OCI-LY7 (cell line): Measurements from ENCODE around the gene GJC1. TPM values are rescaled to one million over a fixed set of nuclear protein-coding genes. Genes with fewer than 3 reads are reported as not detected.
A peak's percentile ranks its signal among the peaks of the same experiment; 100 is the strongest.

ENCODE experiments used
- BruUV-seq: library from RNA; stranded (reverse); fragments of 400-500 nt; replicated peaks from 2 replicates; lab custom pipeline; 2021; lab: Mats Ljungman, UMichigan
- CTCF ChIA-PET: fragments of 300-600 bp; sonication (Branson Sonifier 250); formaldehyde crosslinking; loops from one replicate; lab custom pipeline; 2022; ENCODE audit warnings: antibody characterized with exemption; ENCODE audit not compliant: unreplicated experiment; lab: Charles Lee
- POLR2A ChIA-PET: fragments of 300-600 bp; sonication (Branson Sonifier 250); formaldehyde crosslinking; loops from one replicate; lab custom pipeline; 2022; ENCODE audit warnings: antibody characterized with exemption; lab: Charles Lee
- DNase-seq: peaks from one replicate; pipeline ENCODE4 v3.0.0-alpha.2; 2015; ENCODE audit warnings: low spot score
- H2AFZ ChIP-seq: fragments of 200-600 bp; sonication (generic), shearing (Covaris generic); 2 replicates; pipeline ENCODE4 v1.6.1; 2014; ENCODE audit warnings: mild to moderate bottlenecking, antibody characterized with exemption, low read length, moderate library complexity
- H3K27ac ChIP-seq: fragments of 200-600 bp; sonication (generic); 2 replicates; pipeline ENCODE4 v1.5.1; 2014; ENCODE audit warnings: mixed run types, low read depth, mild to moderate bottlenecking, moderate library complexity, low read length, inconsistent platforms; ENCODE audit not compliant: poor library complexity, severe bottlenecking
- H3K36me3 ChIP-seq: fragments of 200-600 bp; sonication (generic); 2 replicates; pipeline ENCODE4 v1.6.1; 2014; ENCODE audit warnings: mild to moderate bottlenecking, antibody characterized with exemption, low read length, moderate library complexity, mixed read lengths; ENCODE audit not compliant: insufficient read depth
- H3K4me1 ChIP-seq: fragments of 200-600 bp; sonication (generic); 2 replicates; pipeline ENCODE4 v1.5.1; 2014; ENCODE audit warnings: mild to moderate bottlenecking, low read length; ENCODE audit not compliant: insufficient read depth, poor library complexity, severe bottlenecking
- H3K4me2 ChIP-seq: fragments of 200-600 bp; sonication (generic); 2 replicates; pipeline ENCODE4 v1.6.1; 2014; ENCODE audit warnings: mild to moderate bottlenecking, low read length
- H3K4me3 ChIP-seq: fragments of 200-600 bp; sonication (generic); 2 replicates; pipeline ENCODE4 v1.5.1; 2014; ENCODE audit warnings: mild to moderate bottlenecking, low read depth, low read length; ENCODE audit not compliant: poor library complexity, severe bottlenecking
- H3K79me2 ChIP-seq: fragments of 200-600 bp; sonication (generic); 2 replicates; pipeline ENCODE4 v1.6.1; 2016; ENCODE audit warnings: low read depth, mild to moderate bottlenecking, low read length, moderate library complexity, mixed read lengths; ENCODE audit not compliant: insufficient read depth
- H3K9me2 ChIP-seq: fragments of 200-600 bp; sonication (generic); 2 replicates; pipeline ENCODE4 v1.6.1; 2016; ENCODE audit warnings: mild to moderate bottlenecking, low read length, mixed read lengths; ENCODE audit not compliant: insufficient read depth
- H3K9me3 ChIP-seq: fragments of 200-600 bp; sonication (generic); 2 replicates; pipeline ENCODE4 v1.6.1; 2014; ENCODE audit warnings: mild to moderate bottlenecking, mixed run types, low read length, mixed read lengths
- H4K20me1 ChIP-seq: fragments of 200-600 bp; sonication (generic); 2 replicates; pipeline ENCODE4 v1.6.1; 2014; ENCODE audit warnings: mild to moderate bottlenecking, antibody characterized with exemption, low read length, moderate library complexity, mixed read lengths; ENCODE audit not compliant: insufficient read depth
- EZH2phosphoT487 ChIP-seq: fragments of 200-600 bp; sonication (generic); IDR thresholded peaks from 2 replicates; pipeline ENCODE4 v1.6.1; 2018; ENCODE audit warnings: low read depth, borderline replicate concordance, mild to moderate bottlenecking, mixed run types, antibody characterized with exemption, low read length, moderate library complexity, mixed read lengths
- intact Hi-C: fragments of 100-400 bp; cut with micrococcal nuclease; formaldehyde crosslinking; loops from one replicate; pipeline ENCODE4 v1.10.0; 2022; ENCODE audit not compliant: unreplicated experiment
- total RNA-seq, 2 experiments: library from RNA; depleted of rRNA in 1 of 2; stranded (reverse); fragments of >200 nt in 1 of 2; shearing (Covaris generic) in 1 of 2; gene quantifications; 2 replicates each; pipeline ENCODE4 v1.2.3, GENCODE V29; 2014 to 2022
- TF ChIP-seq, protein P1 (sequence below): fragments of 200-600 bp; sonication (generic); conservative IDR thresholded peaks from 2 replicates; pipeline ENCODE4 v1.5.1; 2014; ENCODE audit warnings: mild to moderate bottlenecking, antibody characterized with exemption, low read length, moderate library complexity, mixed read lengths

GJC1 gene
- total RNA-seq, 2 experiments from 2014 or later = 14.2 to 19.5 TPM

GRCh38 chr17:44754276-44754675 lies 75.8 kb downstream of the GJC1 start:
- H3K9me2 ChIP-seq = no peaks in the 10 kb centered on the region
- H4K20me1 ChIP-seq = no peaks in the 10 kb centered on the region
- H3K79me2 ChIP-seq = no peaks in the 10 kb centered on the region
- ChIA-PET CTCF (no interaction called here), POLR2A (no interaction called here)
- H2AFZ ChIP-seq = no peak overlapping the region
- DNase-seq = no peak
- H3K4me1 ChIP-seq = no peaks in the 10 kb centered on the region
- peaks cover 13% of the 10 kb centered on the region; the same call in 1 of the 2 replicates for H3K36me3 ChIP-seq
- no TSS peak for BruUV-seq
- H3K27ac ChIP-seq = no peak overlapping the region
- H3K4me3 ChIP-seq = no peak overlapping the region
- TF ChIP-seq EZH2phosphoT487 = no peak
- TF ChIP-seq, protein P1, sequence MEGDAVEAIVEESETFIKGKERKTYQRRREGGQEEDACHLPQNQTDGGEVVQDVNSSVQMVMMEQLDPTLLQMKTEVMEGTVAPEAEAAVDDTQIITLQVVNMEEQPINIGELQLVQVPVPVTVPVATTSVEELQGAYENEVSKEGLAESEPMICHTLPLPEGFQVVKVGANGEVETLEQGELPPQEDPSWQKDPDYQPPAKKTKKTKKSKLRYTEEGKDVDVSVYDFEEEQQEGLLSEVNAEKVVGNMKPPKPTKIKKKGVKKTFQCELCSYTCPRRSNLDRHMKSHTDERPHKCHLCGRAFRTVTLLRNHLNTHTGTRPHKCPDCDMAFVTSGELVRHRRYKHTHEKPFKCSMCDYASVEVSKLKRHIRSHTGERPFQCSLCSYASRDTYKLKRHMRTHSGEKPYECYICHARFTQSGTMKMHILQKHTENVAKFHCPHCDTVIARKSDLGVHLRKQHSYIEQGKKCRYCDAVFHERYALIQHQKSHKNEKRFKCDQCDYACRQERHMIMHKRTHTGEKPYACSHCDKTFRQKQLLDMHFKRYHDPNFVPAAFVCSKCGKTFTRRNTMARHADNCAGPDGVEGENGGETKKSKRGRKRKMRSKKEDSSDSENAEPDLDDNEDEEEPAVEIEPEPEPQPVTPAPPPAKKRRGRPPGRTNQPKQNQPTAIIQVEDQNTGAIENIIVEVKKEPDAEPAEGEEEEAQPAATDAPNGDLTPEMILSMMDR = no peak
- intact Hi-C loops = no loop called here
- H3K9me3 ChIP-seq = no peaks in the 10 kb centered on the region
- H3K4me2 ChIP-seq = no peak overlapping the region

- Histone ChIP-seq H3K9me3 (no peaks in the 10 kb centered on the region), H3K9me2 (no peaks in the 10 kb centered on the region), H3K4me1 (no peaks in the 10 kb centered on the region), H3K79me2 (no peaks in the 10 kb centered on the region), H3K4me2 (no peak overlapping the region), H3K4me3 (no peak overlapping the region), H3K36me3 (peaks cover 17% of the 10 kb centered on the region; the same call in 1 of the 2 replicates), H2AFZ (no peak overlapping the region), H3K27ac (no peak overlapping the region), H4K20me1 (no peaks in the 10 kb centered on the region)
- BruUV-seq = no TSS peak
- POLR2A ChIA-PET = no interaction called here
- CTCF ChIA-PET = no interaction called here
- TF ChIP-seq, protein P1 = no peak
- no peak for TF ChIP-seq EZH2phosphoT487
- intact Hi-C loops = no loop called here
- no peak for DNase-seq
Measured at GRCh38 chr17:44752953-44753861, 76.9 kb downstream of the GJC1 start.

GRCh38 chr17:44751806-44752205 lies 78.3 kb downstream of the GJC1 start:
- Histone ChIP-seq H3K4me1 (no peaks in the 10 kb centered on the region), H3K36me3 (peaks cover 27% of the 10 kb centered on the region; the same call in 1 of the 2 replicates), H2AFZ (no peak overlapping the region), H4K20me1 (no peaks in the 10 kb centered on the region), H3K4me2 (no peak overlapping the region), H3K9me3 (no peaks in the 10 kb centered on the region), H3K4me3 (no peak overlapping the region), H3K27ac (no peak overlapping the region), H3K9me2 (no peaks in the 10 kb centered on the region), H3K79me2 (no peaks in the 10 kb centered on the region)
- POLR2A ChIA-PET = no interaction called here
- BruUV-seq = TSS peak; percentile 39
- DNase-seq = no peak
- intact Hi-C loops = no loop called here
- CTCF ChIA-PET = no interaction called here
- no peak for TF ChIP-seq EZH2phosphoT487
- TF ChIP-seq, protein P1 = no peak
